Breast epithelium (tissue), 4 donors: ENCODE measurements around the gene COMMD9. TPM values are rescaled to one million over a fixed set of nuclear protein-coding genes. Genes with fewer than 3 reads are reported as not detected.

Source experiments
- DNase-seq, 2 donors: peaks; one replicate each; pipeline ENCODE4 v3.0.0-alpha.2; 2019; ENCODE audit warnings: low spot score in 2 of 2
- H3K27ac ChIP-seq, 2 donors: fragments of 200-600 bp; sonication (generic) in 1 of 2; one replicate each; pipeline ENCODE4 v1.5.1; 2016 to 2019; ENCODE audit warnings: mild to moderate bottlenecking in 1 of 2
- H3K27me3 ChIP-seq, 2 donors: fragments of 200-600 bp; sonication (generic) in 1 of 2; one replicate each; pipeline versions ENCODE4 v1.5.1 to v1.6.0; 2017 to 2019; ENCODE audit warnings: control low read depth in 1 of 2, mild to moderate bottlenecking in 1 of 2
- H3K36me3 ChIP-seq: fragments of 200-600 bp; one replicate; pipeline ENCODE4 v1.5.1; 2019
- H3K4me1 ChIP-seq, 2 donors: fragments of 200-600 bp; sonication (generic); one replicate each; pipeline ENCODE4 v1.5.1; 2016 to 2019; ENCODE audit warnings: control low read depth in 1 of 2
- H3K4me3 ChIP-seq, 3 donors: fragments of 200-600 bp; sonication (generic); 1 replicate in 2 of 3; 2 replicates in 1 of 3; pipeline ENCODE4 v1.5.1; 2016 to 2019; ENCODE audit warnings: mild to moderate bottlenecking in 3 of 3, moderate library complexity in 2 of 3
- H3K9me3 ChIP-seq, 2 donors: fragments of 200-600 bp; sonication (generic) in 1 of 2; one replicate each; pipeline ENCODE4 v1.5.1; 2016 to 2019; ENCODE audit warnings: control low read depth in 1 of 2
- CTCF ChIP-seq, 3 donors: fragments of 450-650 bp; IDR thresholded peaks; one replicate each; pipeline ENCODE4 v1.5.1; 2016 to 2017; ENCODE audit warnings: antibody characterized with exemption in 3 of 3, mild to moderate bottlenecking in 3 of 3, moderate library complexity in 3 of 3
- POLR2A ChIP-seq: fragments of 450-650 bp; IDR thresholded peaks from one replicate; pipeline ENCODE4 v1.6.1; 2016; ENCODE audit warnings: antibody characterized with exemption, mild to moderate bottlenecking, moderate library complexity
- POLR2AphosphoS5 ChIP-seq, 3 donors: sonication (generic); formaldehyde crosslinking; IDR thresholded peaks; one replicate each; pipeline ENCODE4 v1.6.1; 2017; ENCODE audit warnings: antibody characterized with exemption in 3 of 3
- intact Hi-C: fragments of 100-400 bp; cut with DNase I; formaldehyde crosslinking; loops from one replicate; pipeline ENCODE4 v1.15.1; 2023; ENCODE audit warnings: low total_unique reads
- total RNA-seq, 3 donors: library from RNA; depleted of rRNA; stranded (reverse); fragments of >200 nt; gene quantifications; one replicate each; pipeline ENCODE4 v1.1.0, GENCODE V29; 2016

The COMMD9 gene
- total RNA-seq, 3 donors from 2014 or later = 38.3 to 61.6 (median 53.6) TPM

- H3K4me3 ChIP-seq = no peak overlapping the region
- no peaks in the 10 kb centered on the region for H3K36me3 ChIP-seq
- H3K9me3 ChIP-seq = no peaks in the 10 kb centered on the region
- H3K27me3 ChIP-seq = no peaks in the 10 kb centered on the region
- no peak for TF ChIP-seq POLR2AphosphoS5 (IDR thresholded peaks at IDR 0.05)
- no peak for TF ChIP-seq CTCF (IDR thresholded peaks at IDR 0.05)
- no peak for TF ChIP-seq POLR2A
- H3K4me1 ChIP-seq = no peaks in the 10 kb centered on the region
- H3K27ac ChIP-seq = no peak overlapping the region
- no peak for DNase-seq
- intact Hi-C loops = no loop called here
These were observed 58.2 kb downstream of the COMMD9 start for GRCh38 chr11:36230779-36231699.

- DNase-seq = no peak
- no peaks in the 10 kb centered on the region for H3K9me3 ChIP-seq
- H3K4me1 ChIP-seq = no peaks in the 10 kb centered on the region
- peak overlapping the region in 1 of 2 donors; percentile 25 for H3K27ac ChIP-seq
- no peaks in the 10 kb centered on the region for H3K36me3 ChIP-seq
- H3K4me3 ChIP-seq = no peak overlapping the region
- intact Hi-C loops = no loop called here
- no peaks in the 10 kb centered on the region for H3K27me3 ChIP-seq
- TF ChIP-seq CTCF (IDR thresholded peaks at IDR 0.05) = no peak
- TF ChIP-seq POLR2A = no peak
- no peak for TF ChIP-seq POLR2AphosphoS5 (IDR thresholded peaks at IDR 0.05)
These were observed 60.0 kb downstream of the COMMD9 start for GRCh38 chr11:36229091-36229705.

GRCh38 chr11:36228689-36229088, 60.5 kb downstream of the COMMD9 start:
- H3K9me3 ChIP-seq = no peaks in the 10 kb centered on the region
- no peak overlapping the region for H3K4me3 ChIP-seq
- intact Hi-C loops = no loop called here
- peak overlapping the region in 1 of 2 donors; percentile 25 for H3K27ac ChIP-seq
- peak in 1 of 2 donors; percentile 82 for DNase-seq
- H3K4me1 ChIP-seq = no peaks in the 10 kb centered on the region
- no peaks in the 10 kb centered on the region for H3K36me3 ChIP-seq
- TF ChIP-seq POLR2A = no peak
- TF ChIP-seq CTCF (IDR thresholded peaks at IDR 0.05) = no peak
- peak in 2 of 3 donors; percentile 17 to 58 for TF ChIP-seq POLR2AphosphoS5 (IDR thresholded peaks at IDR 0.05)
- H3K27me3 ChIP-seq = no peaks in the 10 kb centered on the region

- Histone ChIP-seq H3K4me3 (no peak overlapping the region), H3K4me1 (no peaks in the 10 kb centered on the region), H3K27ac (no peak overlapping the region), H3K36me3 (no peaks in the 10 kb centered on the region), H3K9me3 (no peaks in the 10 kb centered on the region), H3K27me3 (no peaks in the 10 kb centered on the region)
- TF ChIP-seq POLR2AphosphoS5 (IDR thresholded peaks at IDR 0.05) (no peak), POLR2A (no peak), CTCF (IDR thresholded peaks at IDR 0.05) (no peak)
- intact Hi-C loops = no loop called here
- no peak for DNase-seq
These were observed 62.2 kb downstream of the COMMD9 start for GRCh38 chr11:36227044-36227443.
